SU-DHL-6 (cell line): ENCODE data around the gene ANXA2R.

Experiments
- H2AFZ ChIP-seq: fragments of 200-600 bp; sonication (generic); 2 replicates; pipeline ENCODE4 v1.6.1; 2014; ENCODE audit warnings: low read depth, mild to moderate bottlenecking, moderate library complexity, mixed read lengths, antibody characterized with exemption, low read length; ENCODE audit not compliant: severe bottlenecking
- H3F3A ChIP-seq: fragments of 200-600 bp; shearing (Covaris generic); 2 replicates; pipeline ENCODE4 v1.6.0; 2016; ENCODE audit warnings: antibody characterized with exemption, mild to moderate bottlenecking; ENCODE audit not compliant: insufficient read depth
- H3K27ac ChIP-seq: fragments of 200-600 bp; sonication (generic); 2 replicates; pipeline ENCODE4 v1.5.1; 2016; ENCODE audit warnings: low read depth, mild to moderate bottlenecking, low read length, moderate library complexity, mixed read lengths
- H3K27me3 ChIP-seq: fragments of 200-600 bp; sonication (generic), shearing (Covaris generic); 2 replicates; pipeline ENCODE4 v1.6.0; 2014; ENCODE audit warnings: mild to moderate bottlenecking, low read length
- H3K36me3 ChIP-seq: fragments of 200-600 bp; sonication (generic); 2 replicates; pipeline ENCODE4 v1.6.1; 2014; ENCODE audit warnings: mild to moderate bottlenecking, low read length, mixed read lengths
- H3K4me2 ChIP-seq: fragments of 300-600, 200-600 bp; shearing (Covaris generic), sonication (generic); 2 replicates; pipeline ENCODE4 v1.6.0; 2014; ENCODE audit warnings: low read length, low read depth, mild to moderate bottlenecking; ENCODE audit not compliant: poor library complexity, severe bottlenecking
- H3K4me3 ChIP-seq: fragments of 200-600 bp; sonication (generic); 2 replicates; pipeline ENCODE4 v1.5.1; 2014; ENCODE audit warnings: antibody characterized with exemption, low read length, mild to moderate bottlenecking, mixed read lengths; ENCODE audit not compliant: insufficient read depth, poor library complexity, severe bottlenecking
- H3K79me2 ChIP-seq: fragments of 200-600 bp; sonication (generic); 2 replicates; pipeline ENCODE4 v1.6.1; 2014; ENCODE audit warnings: mild to moderate bottlenecking, low read length, moderate library complexity; ENCODE audit not compliant: insufficient read depth
- H3K9ac ChIP-seq: fragments of 200-600 bp; sonication (generic); 2 replicates; pipeline ENCODE4 v1.7.0; 2014; ENCODE audit warnings: mild to moderate bottlenecking, low read length
- H3K9me2 ChIP-seq: fragments of 200-600 bp; sonication (generic); replicated peaks from 2 replicates; pipeline ENCODE4 v1.6.1; 2014; ENCODE audit warnings: low read length; ENCODE audit not compliant: insufficient read depth
- H3K9me3 ChIP-seq: fragments of 200-600 bp; sonication (generic); 2 replicates; pipeline ENCODE4 v1.6.1; 2014; ENCODE audit warnings: low read length, mixed read lengths; ENCODE audit not compliant: insufficient read depth
- H4K20me1 ChIP-seq: fragments of 200-600 bp; sonication (generic); 2 replicates; pipeline ENCODE4 v1.6.1; 2014; ENCODE audit warnings: low read depth, mild to moderate bottlenecking, antibody characterized with exemption, low read length, moderate library complexity, mixed read lengths
- CTCF ChIP-seq: fragments of 200-600 bp; sonication (generic); IDR thresholded peaks from one replicate; pipeline ENCODE4 v1.5.1; 2017; ENCODE audit warnings: antibody characterized with exemption, mild to moderate bottlenecking, low read length, moderate library complexity; ENCODE audit not compliant: insufficient read depth, poor library complexity, severe bottlenecking
- EZH2phosphoT487 ChIP-seq: fragments of 200-600 bp; sonication (generic), shearing (Covaris generic); conservative IDR thresholded peaks from 2 replicates; pipeline ENCODE4 v1.6.1; 2018; ENCODE audit warnings: mild to moderate bottlenecking, antibody characterized with exemption, low read length, moderate library complexity, mixed read lengths

ANXA2R gene

DNA sequence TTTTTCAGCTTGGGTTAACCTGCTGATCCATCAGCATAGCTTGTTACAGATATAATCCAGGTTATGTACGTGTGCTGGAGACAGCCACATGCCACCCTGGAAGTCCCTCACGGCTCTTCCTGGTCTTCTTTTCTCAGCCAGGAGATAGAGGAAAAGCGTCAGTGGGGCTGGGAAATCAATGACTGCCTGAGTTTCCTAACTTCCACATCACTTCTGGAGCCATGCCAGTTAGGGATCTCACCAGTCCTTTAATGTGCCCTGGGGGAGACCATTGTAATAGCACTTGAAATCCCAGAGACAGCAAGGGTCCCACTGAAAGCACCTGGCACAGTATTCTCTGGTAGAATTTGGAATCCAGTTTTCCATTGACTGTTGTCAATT lies 29.2 kb downstream of the ANXA2R start:
- Histone ChIP-seq H3K4me3 (no peak overlapping the region), H3F3A (peaks cover 18% of the 10 kb centered on the region), H3K9me2 (no peaks in the 10 kb centered on the region), H3K36me3 (no peaks in the 10 kb centered on the region), H3K4me2 (no peak overlapping the region), H3K9me3 (no peaks in the 10 kb centered on the region), H3K79me2 (no peaks in the 10 kb centered on the region), H4K20me1 (no peaks in the 10 kb centered on the region), H3K27me3 (no peaks in the 10 kb centered on the region), H2AFZ (no peak overlapping the region), H3K27ac (no peak overlapping the region), H3K9ac (no peak overlapping the region)
- no peak for TF ChIP-seq CTCF
- TF ChIP-seq EZH2phosphoT487: no peak

- Histone ChIP-seq H3K79me2 (no peaks in the 10 kb centered on the region), H2AFZ (peak overlapping the region; percentile 80)
Measured at GRCh38 chr5:43008363-43009153, 31.6 kb downstream of the ANXA2R start.

GRCh38 chr5:43007911-43008362 lies 32.2 kb downstream of the ANXA2R start:
- Histone ChIP-seq H3F3A (peaks cover 18% of the 10 kb centered on the region), H3K4me2 (peak overlapping the region; percentile 63), H3K9ac (peak overlapping the region; percentile 52), H2AFZ (peak overlapping the region; percentile 80), H3K79me2 (no peaks in the 10 kb centered on the region), H3K27me3 (no peaks in the 10 kb centered on the region), H3K9me2 (no peaks in the 10 kb centered on the region), H3K9me3 (no peaks in the 10 kb centered on the region), H3K27ac (peak overlapping the region; percentile 16; the same call in 1 of the 2 replicates), H3K4me3 (peak overlapping the region; percentile 46), H4K20me1 (no peaks in the 10 kb centered on the region), H3K36me3 (no peaks in the 10 kb centered on the region)
- peak; percentile 8 for TF ChIP-seq CTCF
- TF ChIP-seq EZH2phosphoT487: no peak

More at GRCh38 chr5:43008363-43009153, 31.6 kb downstream of the ANXA2R start:
- H3K9me2 ChIP-seq: no peaks in the 10 kb centered on the region
- peak overlapping the region; percentile 63 for H3K4me2 ChIP-seq
- no peak for TF ChIP-seq EZH2phosphoT487
- TF ChIP-seq CTCF: peak; percentile 9
- H3K9me3 ChIP-seq: no peaks in the 10 kb centered on the region
- peak overlapping the region; percentile 16; the same call in 1 of the 2 replicates for H3K27ac ChIP-seq
- H3K9ac ChIP-seq: peak overlapping the region; percentile 52
- H3K4me3 ChIP-seq: peak overlapping the region; percentile 46
- H3K36me3 ChIP-seq: no peaks in the 10 kb centered on the region
- H4K20me1 ChIP-seq: no peaks in the 10 kb centered on the region
- no peaks in the 10 kb centered on the region for H3K27me3 ChIP-seq
- H3F3A ChIP-seq: peaks cover 18% of the 10 kb centered on the region
